GM18508 (cell line): Measurements from ENCODE around the gene PLB1.

Experiments used
- ATAC-seq: cut with Tn5 transposase; IDR thresholded peaks from one replicate; pipeline ENCODE4 v1.9.1; 2021; ENCODE audit warnings: moderate number of reproducible peaks; ENCODE audit not compliant: insufficient read depth, unreplicated experiment

The PLB1 gene

DNA sequence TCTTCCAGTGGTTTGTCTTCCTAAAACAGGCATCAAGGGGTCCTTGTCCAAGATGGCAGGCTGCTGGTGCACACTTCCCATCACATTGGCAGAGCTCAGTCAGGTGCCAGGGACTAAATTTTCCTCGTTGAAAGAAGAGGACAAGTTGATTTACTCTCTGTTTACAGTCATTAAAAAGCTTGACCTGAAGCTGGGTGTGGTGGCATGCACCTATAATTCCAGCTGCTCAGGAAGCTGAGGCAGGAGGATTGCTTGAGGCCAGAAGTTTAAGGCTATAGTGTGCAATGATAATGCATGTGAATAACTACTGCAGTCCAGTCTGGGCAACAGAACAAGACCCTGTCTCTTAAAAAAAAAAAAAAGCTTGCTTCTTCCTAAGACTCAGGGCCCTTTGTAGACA is 3.6 kb upstream of the PLB1 start:
- ATAC-seq = no peak

DNA sequence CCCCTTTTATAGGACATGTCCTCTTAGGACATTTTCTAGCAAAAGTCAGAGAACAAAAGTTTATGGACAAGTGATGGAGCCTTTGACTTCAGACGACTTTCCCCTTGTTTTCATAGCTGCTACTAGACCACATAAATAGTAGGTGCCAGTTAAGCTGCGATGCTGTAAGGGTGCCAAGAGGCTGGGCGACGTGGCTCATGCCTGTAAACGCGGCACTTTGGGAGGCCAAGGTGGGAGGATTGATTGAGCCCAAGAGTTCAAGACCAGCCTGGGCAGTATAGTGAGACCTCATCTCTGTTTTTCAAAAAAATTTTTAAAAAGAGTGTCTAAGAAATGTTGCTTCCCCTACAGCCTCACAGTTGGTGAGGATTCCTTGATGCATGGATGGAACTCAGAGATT is 2.2 kb upstream of the PLB1 start:
- ATAC-seq = no peak

DNA sequence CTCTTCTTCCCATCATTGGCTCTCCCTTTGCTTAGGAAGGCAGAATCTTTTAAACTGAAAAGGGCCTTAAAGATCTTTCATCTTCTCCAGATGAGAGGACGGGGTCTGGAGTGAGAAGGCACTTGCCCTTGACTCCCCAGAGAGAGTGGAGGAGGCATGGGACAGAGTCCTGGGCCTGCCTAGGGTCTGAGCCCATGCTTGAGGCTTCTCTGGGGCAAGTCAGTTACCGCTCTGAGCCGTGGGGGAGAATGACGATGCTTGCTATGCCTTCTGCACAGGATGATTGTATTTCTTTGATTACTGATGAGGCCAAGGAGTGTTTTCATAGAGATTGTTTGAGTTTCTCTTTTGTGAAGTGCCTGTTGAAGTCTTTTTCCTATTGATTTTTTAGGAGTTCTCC is 921 bp downstream of the PLB1 start:
- no peak for ATAC-seq

DNA sequence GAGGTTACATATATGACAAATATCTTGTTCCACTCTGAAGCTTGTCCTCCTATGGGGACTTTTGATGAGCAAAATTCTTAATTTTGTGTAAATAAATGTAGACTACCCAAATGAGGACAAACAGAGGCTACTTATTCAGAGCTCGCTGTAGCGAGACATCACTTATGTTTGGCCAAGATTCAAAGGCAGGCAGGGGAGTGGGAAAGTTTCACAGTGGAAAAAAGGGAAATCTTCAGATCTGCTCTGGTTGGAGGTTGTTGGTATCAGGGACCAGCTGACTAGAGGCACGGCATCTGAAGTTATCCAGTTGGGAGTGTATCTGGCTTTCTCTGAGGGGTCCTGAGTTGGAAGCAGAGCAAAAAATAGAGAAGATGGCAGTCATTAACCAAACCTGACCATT is 1.3 kb downstream of the PLB1 start:
- no peak for ATAC-seq

DNA sequence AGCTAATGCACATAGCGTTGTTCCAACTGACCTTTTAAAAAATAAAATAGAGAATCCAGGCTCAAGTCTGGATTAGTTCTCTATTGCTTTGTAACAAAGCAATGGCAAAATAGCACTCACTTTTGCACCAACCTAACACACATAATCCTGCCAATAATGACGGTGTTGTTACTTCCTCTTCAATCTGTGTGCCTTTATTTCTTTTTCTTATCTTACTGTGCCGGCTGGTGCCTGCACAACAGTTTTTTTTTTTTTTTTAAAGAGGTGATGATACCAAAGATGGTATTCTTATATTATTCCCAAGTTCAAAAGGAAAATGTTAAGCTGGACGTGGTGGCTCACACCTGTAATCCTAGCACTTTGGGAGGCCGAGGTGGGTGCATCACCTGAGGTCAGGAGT is 3.4 kb downstream of the PLB1 start:
- no peak for ATAC-seq

DNA sequence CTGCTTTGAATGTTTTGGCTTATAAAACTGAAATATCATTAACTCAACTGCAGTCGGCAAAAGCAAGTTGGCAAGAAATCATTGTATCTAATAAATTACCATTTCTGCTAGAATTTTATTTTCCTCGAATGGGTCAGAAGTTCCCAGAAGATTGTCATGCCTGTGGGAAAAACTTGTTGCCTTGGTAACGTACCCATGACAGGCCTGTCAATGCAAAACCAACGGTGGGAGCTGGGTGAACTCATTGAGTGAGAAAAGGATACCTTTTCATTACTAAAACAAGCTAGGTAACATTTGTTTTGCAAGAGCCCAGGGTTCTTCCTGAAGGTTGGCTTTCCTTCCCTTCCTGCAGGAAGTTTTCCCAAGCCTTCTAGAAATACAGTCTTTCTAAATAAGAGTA is 9.5 kb downstream of the PLB1 start:
- ATAC-seq = no peak

DNA sequence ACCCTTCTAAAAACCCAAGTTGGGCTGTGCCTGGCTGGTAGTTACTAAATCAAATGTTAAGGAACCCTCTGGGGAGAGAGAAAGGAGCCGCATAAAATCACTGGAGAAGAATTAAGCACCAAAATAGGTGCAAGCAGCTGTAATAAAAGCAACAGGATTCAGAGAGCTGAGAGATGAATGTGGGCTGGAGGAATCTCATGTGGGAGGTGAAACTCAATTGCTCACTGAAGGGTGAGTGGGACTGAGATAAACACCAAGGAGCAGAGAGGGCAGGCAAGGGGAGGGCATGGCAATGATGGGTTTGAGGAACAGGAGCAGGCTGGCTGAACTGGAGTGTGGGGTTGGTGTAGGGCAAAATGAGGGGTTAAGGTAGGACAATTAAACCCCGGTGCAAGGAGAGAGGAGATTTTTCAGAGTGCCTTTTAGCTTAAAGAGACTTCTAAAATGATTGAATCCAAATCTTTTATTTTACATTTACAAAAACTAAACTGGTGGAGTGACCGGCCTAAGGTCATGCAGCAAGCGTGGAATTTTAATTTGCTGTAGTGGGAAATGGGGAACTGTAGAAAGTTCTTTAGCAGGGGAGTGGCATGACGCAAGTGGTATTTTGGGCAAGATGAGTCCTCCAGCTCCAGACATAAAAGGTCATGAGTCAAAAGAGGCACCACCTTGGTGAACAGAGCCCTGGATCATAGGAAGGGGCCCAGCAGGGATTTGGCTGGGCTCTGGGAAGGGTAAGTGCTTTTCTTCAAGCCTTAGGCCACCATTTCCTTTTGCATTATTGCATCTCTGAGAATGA is 10.5 kb downstream of the PLB1 start:
- no peak for ATAC-seq

DNA sequence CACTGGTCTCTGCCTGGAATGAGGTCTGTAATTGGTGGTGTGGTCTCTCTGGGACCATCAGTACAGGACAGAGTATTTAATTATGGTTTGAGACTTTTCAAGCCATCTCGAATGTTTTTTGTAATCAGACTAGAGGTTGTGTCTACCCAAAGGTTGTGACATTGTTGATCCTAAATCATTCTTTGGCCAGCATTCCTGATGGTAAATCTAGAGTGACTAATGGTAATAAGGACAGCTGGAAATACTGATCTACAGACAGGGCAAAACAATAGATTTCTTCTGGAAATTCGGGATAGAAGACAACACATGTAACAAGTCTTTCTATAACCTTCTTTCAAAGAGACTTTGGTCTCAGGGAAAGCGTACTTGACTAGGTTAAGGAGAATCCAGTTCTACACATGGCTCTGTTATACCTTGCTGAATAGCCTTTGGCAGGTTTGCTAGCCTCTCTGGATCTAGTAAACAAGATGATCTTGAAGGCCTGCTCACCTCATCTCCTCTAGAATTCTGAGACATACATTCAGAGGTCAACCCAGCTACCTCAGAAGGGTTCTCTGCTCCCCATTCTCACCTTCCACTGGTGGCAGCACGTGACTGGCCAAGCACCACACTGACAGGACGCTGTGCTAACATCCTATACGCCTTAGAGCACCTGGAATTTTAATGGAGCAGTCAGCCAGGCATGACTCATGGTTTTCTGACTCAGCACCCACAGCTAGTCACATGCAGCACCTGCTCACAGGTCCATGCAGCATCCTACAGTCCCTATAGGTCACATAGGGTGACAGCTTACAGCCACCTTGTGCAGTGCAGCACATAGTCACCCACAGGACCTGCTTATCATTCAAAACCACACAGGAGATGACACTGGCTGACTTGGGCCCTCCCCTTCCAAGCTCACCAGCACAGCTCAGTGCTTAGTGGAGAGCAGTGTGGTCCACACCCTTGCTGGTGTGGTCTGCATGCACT is 12.2 kb downstream of the PLB1 start:
- no peak for ATAC-seq

DNA sequence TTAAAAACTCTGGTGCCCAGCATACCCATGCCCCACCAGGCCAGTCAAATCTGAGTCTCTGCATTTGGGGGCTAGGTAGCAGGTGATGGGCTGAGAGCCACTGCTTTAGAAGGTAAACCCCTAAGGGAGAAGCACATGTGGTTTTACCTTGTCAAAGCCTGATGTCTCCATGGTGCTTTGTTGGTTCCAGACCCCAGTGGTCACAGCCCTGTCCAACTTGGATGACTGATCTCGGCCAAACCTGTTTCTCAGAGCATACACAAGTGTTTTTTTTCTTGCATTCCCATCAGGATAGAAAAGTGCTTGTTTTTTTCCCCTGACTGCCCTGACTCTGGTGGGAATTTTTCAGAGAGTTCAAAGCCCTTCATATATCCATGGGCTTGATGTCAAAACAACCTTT is 13.5 kb downstream of the PLB1 start:
- no peak for ATAC-seq

DNA sequence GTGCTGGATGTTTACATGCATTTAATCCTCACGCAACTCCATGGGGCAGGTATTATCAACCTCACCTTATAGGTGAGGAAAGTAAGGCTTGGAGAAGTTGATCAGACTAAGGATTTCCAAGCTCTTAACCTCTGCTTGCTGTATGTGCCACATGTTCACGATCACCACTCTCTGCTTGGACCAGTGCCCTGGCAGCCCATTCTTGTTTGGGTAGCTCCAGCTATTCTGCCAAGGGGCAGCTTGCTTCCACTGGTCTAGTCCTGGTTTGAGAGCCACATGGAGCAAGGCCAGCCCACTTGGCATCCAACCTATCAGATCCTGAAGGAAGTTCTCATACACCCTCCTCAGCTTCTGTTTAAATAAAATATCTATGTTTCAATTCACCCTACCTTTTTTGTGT is 14.3 kb downstream of the PLB1 start:
- ATAC-seq = no peak

DNA sequence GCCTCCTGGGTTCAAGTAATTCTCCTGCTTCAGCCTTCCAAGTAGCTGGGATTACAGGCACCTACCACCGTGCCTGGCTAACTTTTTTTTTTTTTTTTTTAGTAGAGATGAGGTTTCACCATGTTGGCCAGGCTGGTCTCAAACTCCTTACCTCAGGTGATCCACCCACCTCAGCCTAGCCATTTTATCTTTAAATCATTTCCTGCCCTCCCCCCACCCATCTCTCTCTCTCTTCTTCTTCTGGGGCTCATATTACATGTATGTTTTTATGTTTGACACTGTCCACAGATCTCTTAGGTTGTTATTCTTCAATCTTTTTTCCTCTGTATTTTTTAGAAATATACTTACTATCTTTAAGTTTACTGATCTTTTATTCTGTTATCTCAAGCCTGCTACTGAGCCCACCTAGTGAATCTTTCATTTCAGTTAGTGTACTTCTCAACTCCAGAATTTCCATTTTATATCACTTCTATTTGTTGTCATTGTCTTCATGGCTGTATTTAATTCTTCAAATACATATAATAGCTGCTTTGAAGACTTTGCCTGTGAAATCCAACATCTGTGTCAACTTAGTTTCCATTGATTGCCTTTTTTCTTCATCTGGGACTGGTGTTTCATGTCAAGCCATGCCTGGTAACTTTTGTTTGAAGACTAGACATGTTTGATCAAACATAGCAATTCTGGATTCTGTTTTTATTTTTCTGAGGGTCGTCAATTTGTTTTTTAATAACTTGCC is 16.2 kb downstream of the PLB1 start:
- no peak for ATAC-seq

DNA sequence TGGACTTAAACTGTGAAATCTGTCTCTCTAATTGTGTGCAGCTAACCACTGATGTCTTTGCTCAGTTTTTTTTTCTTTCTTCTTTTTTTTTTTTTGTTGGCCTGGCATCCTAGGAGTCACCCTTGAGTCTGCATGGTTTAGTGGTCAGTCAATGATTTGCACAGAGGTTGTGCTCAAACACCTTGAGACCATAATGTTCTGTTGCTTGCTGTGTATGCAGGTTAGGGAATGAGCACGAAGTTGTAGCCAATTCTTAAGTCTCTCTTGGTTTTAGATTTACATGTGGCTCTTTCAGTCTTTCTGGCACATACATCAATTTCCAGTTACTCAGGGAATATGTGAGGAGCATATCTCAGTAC is 16.7 kb downstream of the PLB1 start:
- ATAC-seq = no peak

DNA sequence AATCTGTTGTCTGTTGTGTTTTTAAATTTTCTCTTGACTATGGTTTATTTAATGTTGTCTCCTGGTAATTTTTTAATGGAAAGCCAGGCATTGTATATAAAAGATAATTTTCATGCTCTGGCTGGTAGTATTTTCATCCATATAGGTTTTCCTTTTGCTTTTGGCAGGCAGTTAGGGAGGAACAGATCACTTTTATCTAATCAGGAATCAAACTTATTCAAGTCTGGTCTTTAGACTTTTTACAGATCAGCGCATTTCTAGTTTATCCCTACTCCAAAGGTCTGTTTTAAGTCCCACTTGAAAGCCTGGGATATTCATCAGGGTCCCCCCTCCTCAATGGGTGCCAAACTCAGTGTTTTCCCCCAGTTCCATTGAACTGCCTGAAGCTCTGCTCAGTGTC is 17.2 kb downstream of the PLB1 start:
- no peak for ATAC-seq

DNA sequence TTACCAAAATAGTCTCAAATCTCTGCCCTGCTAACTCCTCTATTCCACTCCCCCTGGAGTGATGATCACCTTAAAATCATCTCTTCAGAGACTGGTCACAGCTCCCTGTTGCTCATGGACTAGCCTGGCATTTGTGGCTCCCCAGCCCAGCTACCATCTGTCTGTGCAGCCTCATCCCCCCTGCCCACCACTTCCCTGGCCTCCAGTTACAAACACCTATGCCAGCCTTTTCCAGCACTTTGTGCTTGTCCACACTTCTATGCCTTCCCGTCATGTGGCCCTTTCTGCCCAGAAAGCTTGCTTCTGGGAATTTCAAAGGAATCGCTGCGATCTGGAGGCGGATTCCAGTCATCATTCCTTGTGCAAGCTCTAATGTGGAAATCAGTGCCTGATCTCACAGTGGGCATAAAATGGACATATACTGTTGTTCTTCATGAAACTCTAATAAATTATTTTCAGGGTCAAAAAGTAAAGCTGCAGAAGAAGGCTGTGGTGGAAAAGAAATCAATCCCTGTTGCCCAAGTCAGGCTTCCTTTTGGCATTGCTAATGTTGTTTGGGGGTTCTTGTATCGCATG is 19.4 kb downstream of the PLB1 start:
- ATAC-seq = no peak

DNA sequence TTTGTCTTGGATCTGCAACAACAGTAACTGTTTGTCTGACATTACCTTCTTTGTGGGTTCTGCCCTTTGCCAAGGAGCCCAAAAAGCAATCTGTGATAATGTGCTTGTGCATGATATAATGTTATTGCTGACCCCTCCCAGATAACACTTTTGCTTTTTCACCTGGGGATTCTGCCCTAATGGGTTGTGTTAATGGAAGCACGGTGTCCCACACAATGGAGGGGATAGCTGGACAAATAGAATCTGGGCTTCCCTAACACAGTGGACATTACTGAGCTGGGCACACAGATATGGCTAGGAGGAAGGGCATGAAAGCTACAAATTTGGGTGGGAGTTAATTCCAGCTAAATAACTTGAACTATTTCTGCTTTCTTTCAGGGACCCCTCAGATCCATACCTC is 20.6 kb downstream of the PLB1 start:
- no peak for ATAC-seq

DNA sequence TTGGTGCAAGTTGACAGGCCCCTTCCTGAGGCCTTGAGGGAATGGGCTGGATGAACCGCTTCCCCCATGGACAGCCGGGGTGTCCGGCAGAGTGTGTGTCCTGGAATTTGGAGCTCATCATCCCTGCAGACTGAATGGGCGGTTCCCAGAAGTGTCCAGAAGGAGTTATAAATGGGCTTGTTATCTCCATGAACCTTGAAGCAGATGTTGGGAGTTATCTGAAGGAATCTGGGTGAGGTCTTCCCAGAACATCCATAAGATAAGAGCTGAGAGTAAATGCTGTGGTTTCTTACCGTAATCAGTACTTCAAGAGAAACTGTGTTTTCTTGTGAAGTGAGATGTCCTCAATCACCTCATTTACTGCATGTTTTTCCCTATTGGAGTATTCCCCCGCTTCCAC is 21.1 kb downstream of the PLB1 start:
- no peak for ATAC-seq

DNA sequence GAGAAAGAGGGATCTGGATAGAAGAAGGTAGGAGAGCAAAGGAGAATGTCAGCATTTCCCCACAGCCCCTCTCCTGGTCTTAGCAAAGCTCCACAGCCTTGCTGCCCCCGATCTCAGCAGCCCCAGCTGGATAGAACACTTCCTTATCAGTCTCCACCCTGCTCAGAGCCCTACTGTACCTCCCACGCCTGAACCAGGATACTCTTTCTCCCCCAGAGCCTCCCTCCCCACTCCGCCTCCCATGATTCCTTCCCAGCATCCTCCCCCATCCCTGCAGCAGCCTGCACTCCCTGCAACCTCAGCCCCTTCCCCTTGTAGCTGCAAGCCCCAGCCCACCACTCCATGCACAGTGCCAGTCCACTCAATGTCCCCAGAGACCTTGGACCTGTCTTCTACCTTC is 25.8 kb downstream of the PLB1 start:
- ATAC-seq = no peak

DNA sequence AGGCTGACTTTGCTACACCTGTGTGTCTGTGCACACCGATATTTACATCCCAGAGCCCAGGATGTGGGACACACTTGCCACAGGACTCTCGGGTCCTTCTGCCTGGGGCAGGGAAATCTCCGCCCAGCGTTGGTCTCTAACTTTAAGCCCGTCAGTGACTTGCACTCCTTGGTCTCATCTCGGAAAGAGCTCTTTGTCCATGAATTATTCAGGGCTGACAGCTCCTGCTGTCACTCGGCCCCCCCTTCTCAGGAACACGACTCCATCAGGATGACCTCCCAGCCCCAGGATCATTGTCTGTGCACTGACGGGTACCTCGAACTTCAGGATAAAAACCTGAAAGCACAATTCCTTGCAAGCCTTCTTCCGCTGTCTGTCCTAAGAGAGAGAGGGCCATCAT is 26.6 kb downstream of the PLB1 start:
- no peak for ATAC-seq

DNA sequence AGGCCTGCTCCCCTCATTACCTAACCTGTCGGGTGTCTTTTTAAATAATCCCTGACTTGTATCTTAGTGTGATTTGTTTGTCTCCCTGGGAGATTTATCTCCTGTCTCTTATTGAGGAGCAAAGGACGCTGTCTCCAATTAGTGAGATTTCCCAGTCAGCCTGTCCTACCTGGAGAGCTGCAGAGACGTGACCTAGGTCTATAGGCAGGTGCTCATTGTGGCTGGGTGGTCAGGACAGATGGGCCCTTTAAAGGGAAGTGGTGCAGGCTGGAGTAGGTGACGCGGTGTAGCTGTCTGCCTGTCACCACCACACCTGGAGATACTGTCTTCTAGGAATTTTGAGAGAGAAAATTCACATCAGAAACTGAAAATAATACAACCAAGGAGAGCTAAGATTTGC is 28.0 kb downstream of the PLB1 start:
- ATAC-seq = no peak

DNA sequence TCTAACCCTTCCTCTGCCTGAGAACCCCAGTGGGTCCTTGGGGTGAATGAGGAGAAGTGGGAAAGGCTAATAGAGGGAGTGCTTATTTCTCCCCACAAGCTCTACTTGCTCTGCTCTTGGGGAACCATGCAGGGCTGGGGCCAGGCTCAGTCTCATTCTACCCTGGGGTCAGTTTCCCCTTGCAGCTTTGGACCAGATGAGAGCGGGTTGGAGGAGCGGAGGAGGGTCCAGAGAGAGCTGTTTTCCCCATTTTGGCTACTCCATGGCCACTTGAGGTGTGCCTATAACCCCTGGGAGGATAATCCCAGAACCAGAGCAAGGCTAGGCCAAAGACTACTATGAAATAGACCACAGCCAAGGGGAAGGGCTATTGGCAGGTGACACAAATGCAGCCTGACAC is 29.6 kb downstream of the PLB1 start:
- no peak for ATAC-seq
